Activated CD4-positive, CD25-positive, alpha-beta regulatory T cell (primary cell): Measurements from ENCODE around the gene DNPEP.

ENCODE experiments used
- DNase-seq, 4 experiments: peaks; one replicate each; lab custom pipeline; 2025; lab: John Stamatoyannopoulos, UW

The DNPEP gene

DNA sequence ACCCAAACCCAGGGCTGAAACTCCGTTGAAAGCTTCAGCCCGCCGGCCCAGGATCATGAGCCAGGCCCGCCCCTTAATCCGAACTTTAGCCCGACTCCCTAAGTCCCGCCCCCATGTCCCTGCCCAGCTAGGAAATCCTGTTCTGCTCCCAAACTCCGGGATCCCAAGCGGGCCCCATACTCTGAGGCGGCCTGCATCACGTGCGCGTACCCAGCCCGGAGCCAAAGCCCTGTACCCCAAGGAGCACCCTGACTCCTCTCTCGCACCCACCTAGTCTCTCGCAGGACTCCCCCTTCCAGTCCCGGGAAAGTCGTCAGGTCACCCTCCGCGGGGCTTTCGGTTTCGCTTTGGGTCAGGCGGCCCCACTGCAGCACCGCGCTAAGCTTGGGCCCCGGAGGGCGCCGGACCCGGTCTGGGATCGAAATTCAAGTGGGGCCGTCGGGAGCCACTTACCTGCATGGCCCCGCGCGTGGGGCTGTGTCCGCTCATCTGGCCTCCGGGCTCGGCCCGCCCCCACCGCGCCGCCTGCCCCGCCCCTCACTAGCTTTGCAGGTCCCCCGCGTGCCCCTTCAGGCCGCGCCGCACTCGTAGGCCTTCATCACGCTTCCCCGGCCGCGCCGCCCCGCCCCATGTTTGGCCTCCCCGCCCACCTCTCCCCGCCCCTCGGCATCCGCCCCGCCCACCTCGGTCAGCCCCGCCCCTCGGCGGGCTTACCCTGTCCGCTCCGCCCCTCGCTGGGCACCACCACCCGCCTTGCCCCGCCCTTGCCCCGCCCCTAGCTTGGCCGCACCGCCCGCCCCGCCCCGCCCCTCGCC is at the start of gene DNPEP:
Gene DNPEP (minus strand): TSS at position 607 of the 815 bp plus-strand sequence. CDS start 118 bp downstream, at position 489.
- peak; percentile 99 to 100 (median 100) for DNase-seq

DNA sequence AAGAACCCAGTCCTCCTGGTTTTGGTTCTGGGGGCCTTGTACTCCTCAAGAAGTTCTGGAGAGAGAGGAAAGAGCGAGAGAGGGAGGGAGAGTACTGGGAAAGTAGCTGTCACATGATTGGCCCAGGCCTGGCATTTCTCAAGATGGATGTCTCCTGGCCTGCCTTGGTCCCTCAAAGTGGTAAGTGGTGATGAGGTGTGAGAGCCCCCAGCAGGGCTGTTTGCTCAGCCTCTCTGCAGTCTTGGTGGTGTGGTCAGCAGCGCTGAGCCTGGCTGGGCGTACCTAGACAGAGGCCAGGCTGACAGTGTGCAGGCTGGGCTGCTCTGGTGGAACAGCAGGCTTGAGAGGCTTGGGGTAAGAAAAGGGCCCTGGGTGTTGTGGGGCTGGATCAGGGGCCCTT is 49.4 kb upstream of the DNPEP start:
- DNase-seq: no peak

DNA sequence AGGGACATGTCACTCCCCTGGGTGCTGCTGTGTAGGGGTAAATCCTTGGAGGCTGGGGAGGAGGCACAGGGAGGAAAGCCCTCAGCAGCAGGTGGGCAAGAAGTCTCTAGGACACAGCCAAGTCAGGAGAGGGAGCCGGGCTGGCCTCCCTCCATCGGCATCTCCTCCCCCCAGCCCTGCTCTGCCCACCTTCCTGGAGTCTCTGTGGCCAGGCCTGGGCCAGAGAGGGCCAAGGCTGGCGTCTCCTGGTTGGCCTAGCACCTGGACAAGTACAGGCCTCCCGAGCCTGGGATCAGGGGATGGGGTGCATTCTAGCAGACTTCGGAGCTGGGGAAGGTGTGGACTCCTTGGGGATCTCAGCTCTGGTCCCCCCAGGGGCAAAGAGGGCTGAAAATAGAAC is 48.8 kb upstream of the DNPEP start:
- no peak for DNase-seq

DNA sequence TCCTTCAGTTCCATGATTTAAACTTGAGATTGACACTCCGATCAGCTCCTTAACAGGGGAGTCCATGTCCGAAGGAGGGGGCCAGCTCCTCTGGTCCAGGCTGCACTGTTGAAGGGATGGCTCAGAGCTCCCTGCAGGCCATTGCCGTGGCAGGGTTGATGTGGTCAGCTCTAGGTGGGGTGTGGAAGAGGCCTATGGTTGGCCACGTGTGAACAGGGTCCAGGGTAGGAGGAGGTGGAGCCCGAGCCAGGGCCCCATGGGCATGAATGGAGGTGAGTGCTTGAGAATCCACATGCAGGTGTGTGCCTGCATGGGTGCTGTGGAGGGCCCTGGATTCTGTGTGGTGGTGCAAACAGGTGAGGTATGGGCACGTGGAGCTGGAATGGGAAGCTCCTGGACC is 48.0 kb upstream of the DNPEP start:
- DNase-seq: no peak

DNA sequence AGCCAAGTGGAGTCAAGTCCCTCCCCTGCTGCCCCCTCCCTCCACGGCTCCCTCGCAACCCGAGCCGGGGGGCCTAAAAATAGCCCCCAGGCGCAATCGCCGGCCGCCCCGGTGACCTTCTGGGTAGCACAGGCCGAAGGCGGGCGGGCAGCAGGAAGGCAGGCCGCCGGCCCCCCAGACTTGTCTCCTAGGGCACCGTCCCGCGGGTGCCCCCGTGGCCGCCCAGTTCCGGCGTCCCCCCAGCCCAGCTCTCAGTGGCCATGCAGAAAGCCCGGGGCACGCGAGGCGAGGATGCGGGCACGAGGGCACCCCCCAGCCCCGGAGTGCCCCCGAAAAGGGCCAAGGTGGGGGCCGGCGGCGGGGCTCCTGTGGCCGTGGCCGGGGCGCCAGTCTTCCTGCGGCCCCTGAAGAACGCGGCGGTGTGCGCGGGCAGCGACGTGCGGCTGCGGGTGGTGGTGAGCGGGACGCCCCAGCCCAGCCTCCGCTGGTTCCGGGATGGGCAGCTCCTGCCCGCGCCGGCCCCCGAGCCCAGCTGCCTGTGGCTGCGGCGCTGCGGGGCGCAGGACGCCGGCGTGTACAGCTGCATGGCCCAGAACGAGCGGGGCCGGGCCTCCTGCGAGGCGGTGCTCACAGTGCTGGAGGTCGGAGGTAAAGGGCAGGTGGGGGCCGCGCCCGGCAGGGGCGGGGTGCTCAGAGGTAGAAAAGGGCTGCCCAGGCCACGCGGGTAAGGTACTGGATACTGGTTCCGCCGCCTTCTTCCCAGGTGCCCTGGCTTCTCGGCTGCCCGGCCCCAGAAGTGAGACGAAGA is 47.2 kb upstream of the DNPEP start, which contains the start of gene SPEG:
Gene SPEG (plus strand): TSS at position 126 of the 808 bp plus-strand sequence. CDS start 135 bp downstream, at position 261.
- no peak for DNase-seq

DNA sequence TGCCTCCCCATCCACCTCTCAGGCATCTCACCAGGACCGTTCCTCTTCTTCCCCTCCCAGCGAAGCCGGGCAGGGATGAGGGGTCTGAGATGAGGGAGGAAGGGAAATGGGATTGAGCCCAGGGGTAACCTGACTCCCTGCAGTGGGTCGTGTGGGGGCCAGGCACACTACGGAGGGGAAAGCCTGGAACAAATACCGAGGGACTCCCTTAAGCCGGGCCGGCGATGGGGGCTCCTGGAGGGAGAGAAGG is 46.7 kb upstream of the DNPEP start:
- DNase-seq: no peak

DNA sequence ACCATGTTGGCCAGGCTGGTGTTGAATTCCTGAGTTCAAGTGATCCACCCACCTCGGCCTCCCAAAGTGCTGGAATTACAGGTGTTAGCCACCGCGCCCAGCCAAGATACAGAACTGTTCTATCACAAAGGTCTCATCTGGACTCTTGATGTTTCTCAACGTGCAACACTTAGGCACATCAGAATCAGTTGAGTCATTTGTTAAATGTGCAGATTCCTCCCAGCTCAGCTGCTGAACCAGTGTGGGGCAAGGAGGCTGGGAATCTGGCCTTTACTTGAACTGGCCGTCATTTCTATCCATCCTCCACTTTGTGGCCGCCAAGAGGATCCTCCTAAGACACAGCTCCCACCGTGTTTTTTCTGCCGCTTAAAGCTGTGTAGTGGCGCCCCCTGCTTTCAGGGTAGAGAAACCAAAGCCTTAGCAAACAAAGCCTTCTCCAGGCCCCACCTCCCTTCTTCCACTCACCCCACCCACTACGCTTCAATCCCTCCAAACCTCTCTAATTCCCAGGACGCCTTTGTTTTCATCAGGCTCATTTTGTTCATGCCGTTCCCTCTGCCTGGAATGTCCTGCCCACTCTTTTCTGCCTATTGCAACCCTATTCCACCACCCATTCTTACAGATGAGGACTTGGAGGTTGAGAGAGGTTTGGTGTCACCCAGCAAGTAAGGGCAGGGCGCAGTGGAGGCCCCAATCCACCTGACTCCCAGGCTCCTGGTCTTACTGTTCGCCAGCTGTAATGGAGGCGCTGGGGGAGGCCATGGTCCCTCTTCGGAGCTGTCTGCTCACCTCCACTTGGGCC is 46.2 kb upstream of the DNPEP start:
- DNase-seq: no peak

DNA sequence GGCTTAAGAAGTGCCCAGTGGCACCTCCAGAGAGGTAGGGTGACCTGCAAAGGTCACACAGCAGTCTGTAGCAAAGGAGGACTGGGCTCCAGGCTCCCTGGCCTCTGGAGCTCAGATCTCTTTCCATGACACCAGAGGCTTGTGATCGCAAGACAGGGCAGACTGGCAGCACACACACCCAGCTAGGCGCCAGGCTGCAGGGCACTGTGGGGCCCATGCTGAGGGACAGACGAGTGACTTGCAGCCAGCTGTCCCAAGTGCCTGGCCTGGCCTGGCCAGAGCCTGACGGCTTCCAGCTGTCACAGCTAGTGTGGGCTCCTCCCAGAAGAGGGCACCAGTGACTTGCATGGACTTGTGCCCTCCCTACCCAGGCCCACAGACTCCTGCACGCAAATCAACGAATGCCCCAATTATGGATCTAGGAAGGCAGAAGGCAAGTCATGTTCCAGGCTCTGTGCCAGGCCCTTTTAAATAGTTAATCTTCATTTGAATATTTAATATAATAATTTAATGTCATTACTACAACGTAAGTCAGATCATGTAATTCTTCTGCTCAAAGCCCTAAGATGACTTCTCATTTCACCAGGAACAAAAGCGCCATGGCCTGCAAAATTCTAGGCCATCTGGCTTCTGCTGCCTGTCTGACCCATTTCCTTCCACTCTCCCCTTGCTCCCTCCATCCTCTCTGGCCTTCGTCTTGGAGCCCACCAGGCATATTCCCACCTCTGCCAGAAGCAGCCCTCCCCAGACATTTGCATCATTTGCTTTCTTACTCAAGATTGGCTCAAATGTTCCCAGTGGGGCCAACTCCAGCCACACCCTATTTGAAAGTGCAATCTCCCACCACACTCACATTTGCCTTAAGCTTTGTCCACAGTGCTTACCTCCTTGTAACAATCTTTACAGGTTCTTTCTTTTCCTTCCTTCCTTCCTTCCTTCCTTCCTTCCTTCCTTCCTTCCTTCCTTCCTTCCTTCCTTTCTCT is 43.2 kb upstream of the DNPEP start:
- DNase-seq: no peak

DNA sequence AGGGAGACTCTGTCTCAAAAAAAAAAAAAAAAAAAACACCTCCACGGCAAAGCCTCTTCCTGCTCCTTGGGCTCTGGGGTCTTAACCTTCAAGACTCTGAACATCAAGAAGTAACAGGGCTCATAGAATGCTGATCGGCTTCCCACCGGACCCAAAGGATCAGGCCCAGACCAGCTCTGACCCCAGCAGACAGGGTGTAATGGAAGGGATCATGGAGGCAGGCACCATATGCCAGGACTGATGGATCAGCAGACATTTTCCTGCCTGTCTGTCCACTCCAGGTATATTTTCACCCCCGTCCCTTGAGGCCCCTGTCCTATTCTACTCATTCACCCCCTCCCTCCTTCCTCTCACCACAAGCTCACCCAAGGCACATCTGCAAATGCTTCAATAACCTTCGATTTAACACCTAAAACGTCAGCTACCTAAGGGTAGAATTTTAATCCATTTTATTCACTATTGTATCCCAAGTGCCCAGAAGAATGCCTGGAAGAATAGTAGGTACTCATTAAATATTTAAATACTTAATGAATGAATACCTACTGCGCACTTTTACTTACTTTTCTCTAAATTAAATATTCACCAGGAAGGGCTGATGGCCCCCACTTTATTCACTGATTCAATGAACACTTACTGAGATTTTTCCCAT is 42.4 kb upstream of the DNPEP start:
- DNase-seq: no peak

DNA sequence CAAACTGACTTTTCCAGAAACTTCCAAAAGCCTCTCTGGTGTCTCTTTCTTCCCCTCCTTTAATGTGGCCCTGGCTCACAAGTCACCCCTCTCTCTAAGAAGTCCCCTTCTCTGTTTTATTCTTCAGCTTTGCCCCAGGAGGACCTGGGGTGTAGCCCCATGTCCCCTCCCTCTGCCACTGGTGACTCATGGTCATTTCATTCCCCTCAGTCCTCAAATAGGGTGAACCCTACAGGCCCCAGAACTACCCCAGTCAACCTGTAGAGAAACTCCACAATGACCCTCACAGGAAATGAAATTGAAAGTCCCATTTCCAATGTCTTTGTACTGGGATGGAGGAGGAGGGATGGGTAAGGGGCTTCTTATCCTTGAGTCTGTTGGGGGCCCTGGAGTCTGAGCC is 40.8 kb upstream of the DNPEP start:
- no peak for DNase-seq

DNA sequence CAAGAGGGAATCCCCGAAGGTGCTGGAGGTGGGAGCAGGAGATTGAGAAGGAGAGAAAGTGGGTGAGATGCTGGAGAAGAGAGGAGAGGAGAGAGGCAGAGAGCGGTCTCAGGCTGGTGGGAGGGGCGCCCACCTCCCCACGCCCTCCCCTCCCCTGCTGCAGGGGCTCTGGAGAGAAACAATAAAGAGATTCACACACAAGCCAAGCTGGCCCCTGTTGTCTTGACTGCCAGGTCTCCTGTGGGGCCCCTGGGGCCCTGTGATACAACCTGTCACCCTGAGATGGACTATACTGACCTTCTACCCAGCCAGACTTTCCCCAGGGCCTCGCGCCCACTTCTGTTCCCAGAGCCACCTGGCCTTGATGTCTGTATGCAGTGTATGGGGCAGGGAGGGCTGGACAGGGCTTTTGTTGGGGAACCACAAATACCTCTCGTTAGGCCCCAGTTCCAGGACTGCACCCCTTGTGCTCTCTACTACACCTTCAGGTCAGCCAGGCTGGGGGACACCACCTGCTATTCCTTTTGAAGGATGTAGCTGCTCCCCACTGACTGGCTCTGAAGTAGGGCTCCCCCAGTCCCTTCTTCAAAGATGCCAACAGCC is 38.9 kb upstream of the DNPEP start:
- no peak for DNase-seq

DNA sequence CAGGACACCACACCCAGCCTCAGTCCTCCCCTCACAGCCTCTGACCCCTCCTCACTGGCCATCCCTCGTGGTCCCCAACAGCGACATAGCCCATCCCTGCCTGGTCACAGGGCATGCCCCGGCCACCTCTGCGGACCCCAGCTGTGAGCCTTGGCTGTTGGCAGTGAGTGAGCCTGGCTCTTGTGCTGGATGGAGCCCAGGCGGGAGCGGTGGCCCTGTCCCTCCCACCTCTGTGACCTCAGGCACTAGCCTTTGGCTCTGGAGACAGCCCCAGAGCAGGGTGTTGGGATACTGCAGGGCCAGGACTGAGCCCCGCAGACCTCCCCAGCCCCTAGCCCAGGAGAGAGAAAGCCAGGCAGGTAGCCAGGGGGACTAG is 38.3 kb upstream of the DNPEP start:
- no peak for DNase-seq

DNA sequence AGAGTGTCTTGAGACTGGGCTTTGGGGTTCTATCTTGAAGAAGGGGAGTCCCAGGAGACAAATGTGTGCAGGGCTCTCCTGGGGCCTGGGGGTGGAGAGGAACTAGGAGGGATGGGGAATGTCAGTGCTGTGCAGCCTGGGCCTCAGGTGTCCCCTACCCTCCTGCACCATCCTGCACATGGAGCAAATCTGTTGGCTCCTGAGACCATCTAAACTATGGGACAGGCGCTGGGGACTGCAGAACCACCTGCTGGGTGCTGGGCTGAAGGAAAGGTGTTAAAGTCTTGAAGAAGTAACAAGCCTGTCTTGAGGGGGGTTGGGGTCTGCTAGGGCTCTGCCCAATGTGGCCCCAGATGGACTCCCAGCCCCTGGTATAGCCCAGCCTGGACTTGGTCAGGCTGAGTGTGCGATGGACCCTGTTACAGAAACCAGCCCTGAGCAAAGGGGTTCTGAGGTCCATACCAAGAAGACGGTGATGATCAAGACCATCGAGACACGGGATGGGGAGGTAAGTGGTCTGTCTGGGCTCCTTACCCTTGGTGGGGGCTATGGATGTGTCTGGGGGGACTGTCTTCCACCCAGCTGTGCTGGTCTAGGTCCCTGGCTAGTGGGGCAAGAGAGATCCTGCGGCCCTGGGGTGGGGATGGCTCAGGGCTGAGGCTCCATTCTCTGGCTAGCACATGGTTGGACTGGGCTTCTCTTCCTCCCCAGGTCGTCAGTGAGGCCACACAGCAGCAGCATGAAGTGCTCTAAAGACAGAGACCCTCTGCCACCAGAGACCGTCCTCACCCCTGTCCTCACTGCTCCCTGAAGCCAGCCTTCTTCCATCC is 37.7 kb upstream of the DNPEP start:
- DNase-seq: no peak

DNA sequence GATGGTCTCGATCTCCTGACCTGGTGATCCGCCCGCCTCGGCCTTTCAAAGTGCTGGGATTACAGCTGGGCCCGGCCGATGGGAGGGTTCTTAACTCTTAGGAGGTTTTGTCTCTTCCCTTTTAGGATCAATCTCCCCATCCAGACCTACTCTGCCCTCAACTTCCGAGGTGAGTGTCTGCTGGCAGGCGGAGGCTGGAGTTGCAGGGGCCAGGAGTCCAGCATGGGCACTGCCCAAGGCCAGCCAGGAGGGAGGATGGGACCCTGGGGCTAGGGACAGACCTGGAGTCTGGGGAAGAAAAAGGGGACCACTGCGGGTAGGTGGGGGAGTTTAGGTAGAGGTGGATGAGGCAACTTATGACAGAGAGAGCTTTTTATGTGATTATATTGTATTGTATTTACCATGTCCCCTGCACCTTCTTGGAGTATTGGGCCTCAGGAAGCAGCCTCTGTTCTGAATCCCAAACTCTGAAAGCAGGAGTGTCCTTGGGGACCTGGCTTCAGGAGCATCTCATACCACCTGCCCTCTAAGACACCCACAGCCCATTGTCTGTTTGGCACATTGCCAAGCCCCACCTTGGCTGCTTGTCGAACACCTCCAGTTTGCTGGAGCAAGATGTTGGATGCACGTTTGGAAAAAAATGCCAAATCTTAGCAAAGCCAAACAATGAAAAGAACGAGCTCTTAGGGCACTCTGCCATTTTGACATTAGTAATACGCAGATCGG is 36.1 kb upstream of the DNPEP start:
- DNase-seq: no peak

DNA sequence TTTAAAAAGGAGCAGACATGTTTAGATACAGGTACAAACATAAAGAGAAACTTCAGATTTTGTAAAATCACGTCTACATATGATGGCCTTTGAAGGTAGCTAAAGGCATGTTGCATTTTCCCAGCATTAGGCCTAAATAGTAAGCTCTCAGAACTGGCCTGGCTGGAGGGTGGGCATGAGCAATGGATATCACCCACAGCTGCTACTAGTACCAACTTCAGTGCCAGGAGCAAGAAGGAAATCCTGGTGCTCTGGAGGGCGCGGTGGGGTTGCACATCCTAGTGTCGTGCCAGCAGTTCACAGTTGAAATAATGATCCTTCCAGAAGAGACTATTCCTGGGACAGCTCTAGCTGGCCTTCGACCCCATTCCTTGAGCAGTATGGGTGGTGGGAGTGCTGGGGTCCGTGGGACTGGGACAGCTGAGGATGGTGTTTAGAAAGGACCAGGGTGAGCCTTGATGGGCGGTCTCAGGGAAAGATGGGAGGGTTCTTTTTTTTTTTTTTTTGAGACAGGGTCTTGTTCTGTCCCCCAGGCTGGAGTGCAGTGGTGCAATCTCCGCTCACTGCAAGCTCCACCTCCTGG is 35.3 kb upstream of the DNPEP start:
- DNase-seq: no peak

DNA sequence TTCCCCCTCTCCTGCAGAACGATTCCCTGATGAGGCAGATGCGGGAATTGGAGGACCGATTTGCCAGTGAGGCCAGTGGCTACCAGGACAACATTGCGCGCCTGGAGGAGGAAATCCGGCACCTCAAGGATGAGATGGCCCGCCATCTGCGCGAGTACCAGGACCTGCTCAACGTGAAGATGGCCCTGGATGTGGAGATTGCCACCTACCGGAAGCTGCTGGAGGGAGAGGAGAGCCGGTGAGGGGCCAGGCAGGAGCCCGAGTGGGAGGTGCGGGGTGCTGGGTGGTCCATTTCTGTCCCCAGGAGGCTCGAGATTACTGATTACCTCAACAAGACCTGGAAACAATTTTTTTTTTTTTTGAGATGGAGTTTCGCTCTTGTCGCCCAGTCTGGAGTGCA is 33.6 kb upstream of the DNPEP start:
- no peak for DNase-seq

DNA sequence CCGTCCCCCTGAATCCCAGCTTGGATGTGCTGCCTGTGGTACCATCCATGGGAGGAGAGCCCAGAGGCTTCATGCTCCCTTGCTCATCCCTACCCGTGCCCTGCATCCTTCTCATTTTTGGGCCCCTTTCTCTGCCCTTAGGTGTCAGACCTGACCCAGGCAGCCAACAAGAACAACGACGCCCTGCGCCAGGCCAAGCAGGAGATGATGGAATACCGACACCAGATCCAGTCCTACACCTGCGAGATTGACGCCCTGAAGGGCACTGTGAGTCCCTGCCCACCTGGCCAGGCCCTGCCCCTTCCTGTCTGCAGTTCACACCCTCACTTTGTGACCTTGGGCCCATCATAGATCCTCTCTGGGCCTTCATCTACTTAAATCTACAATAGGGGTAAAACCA is 33.0 kb upstream of the DNPEP start:
- DNase-seq: no peak

DNA sequence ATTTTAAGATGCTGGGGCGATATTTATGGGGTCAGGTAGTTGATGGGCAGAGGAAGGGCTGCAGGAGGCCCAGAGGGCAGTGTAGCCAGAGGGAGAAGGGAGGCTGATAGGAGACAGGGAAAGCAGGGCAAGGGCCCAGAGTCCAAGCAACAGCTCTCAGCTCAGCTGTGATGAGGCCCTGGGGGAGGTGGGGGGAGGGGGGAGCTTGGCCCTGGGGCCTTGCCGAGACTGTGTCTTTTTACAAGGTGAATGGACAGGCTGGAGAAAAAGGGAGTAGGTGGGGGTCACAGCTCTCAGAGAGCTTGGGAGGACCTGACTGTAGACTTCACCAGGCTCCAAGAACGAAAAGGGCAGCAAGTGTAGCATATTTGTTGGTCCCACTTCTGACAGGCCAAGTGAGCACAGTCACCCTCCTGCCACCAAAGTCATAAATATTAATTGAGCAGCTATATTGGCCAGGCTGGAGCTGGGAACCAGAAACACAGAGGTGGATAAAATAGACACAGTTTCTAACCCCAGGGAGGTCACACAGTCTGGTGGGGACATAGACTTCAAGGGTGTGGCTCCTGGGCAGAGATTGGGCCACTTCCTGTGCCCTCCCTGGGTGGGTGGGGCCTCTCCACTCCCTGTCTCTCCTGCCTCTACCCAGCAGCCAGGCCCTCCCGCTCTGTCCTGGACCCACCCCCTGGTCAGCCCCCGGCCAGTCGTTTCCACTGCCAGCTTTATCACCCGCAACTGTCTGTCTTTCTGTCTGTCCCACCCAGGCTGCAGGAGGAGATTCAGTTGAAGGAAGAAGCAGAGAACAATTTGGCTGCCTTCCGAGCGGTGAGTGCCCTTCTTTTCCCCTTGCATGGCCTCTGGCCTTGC is 31.9 kb upstream of the DNPEP start:
- no peak for DNase-seq
